ENCODE results near the gene DCAF4.
"Not testable (repeated sequence)": the region's sequence is repeated elsewhere in the genome, so short reads cannot be mapped to it uniquely, and the experiment has no call there.

The DCAF4 gene

GRCh38 chr14:72958548-72958947, 32.3 kb downstream of the DCAF4 start:
- no peak overlapping the region for H2AFZ ChIP-seq
- H3K27ac ChIP-seq, result no peak overlapping the region
- no peaks in the 10 kb centered on the region for H3K4me1 ChIP-seq
- H3K4me3 ChIP-seq (ENCODE audit: low read depth, low read length), result no peak overlapping the region
- H3K79me2 ChIP-seq, result no peaks in the 10 kb centered on the region
- H3K9me3 ChIP-seq (ENCODE audit: control insufficient read depth, low read length), result no peaks in the 10 kb centered on the region
- no peaks in the 10 kb centered on the region for H3K36me3 ChIP-seq (ENCODE audit: control insufficient read depth, insufficient read depth, low read length)
- no peak overlapping the region for H3K9ac ChIP-seq
- H3K4me2 ChIP-seq (ENCODE audit: low read length), result no peak overlapping the region
- TF ChIP-seq, protein P1, sequence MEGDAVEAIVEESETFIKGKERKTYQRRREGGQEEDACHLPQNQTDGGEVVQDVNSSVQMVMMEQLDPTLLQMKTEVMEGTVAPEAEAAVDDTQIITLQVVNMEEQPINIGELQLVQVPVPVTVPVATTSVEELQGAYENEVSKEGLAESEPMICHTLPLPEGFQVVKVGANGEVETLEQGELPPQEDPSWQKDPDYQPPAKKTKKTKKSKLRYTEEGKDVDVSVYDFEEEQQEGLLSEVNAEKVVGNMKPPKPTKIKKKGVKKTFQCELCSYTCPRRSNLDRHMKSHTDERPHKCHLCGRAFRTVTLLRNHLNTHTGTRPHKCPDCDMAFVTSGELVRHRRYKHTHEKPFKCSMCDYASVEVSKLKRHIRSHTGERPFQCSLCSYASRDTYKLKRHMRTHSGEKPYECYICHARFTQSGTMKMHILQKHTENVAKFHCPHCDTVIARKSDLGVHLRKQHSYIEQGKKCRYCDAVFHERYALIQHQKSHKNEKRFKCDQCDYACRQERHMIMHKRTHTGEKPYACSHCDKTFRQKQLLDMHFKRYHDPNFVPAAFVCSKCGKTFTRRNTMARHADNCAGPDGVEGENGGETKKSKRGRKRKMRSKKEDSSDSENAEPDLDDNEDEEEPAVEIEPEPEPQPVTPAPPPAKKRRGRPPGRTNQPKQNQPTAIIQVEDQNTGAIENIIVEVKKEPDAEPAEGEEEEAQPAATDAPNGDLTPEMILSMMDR (IDR thresholded peaks at IDR 0.05), result no peak
- no peaks in the 10 kb centered on the region for H3K27me3 ChIP-seq (ENCODE audit: control insufficient read depth, insufficient read depth, low read length)

DNA sequence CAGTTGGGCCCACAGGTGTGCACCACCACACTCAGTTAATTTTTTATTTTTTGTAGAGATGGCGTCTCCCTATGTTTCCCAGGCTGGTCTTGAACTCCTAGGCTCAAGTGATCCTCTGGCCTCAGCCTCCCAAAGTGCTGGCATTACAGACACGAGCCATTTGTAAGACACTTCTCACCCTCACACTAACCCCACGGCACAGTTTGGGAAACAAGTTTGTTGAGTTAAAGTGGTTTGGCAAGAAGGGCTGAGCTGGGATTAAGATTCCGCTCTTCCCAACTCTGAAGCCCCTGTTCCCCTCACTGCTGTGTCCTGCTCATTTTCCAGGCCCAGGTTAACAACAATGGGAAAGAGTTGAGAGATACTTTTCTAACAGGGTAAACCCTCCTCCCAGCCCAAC, 34.8 kb downstream of the DCAF4 start:
- not testable (repeated sequence) for H3K36me3 ChIP-seq (ENCODE audit: control insufficient read depth, insufficient read depth, low read length); H2AFZ ChIP-seq

DNA sequence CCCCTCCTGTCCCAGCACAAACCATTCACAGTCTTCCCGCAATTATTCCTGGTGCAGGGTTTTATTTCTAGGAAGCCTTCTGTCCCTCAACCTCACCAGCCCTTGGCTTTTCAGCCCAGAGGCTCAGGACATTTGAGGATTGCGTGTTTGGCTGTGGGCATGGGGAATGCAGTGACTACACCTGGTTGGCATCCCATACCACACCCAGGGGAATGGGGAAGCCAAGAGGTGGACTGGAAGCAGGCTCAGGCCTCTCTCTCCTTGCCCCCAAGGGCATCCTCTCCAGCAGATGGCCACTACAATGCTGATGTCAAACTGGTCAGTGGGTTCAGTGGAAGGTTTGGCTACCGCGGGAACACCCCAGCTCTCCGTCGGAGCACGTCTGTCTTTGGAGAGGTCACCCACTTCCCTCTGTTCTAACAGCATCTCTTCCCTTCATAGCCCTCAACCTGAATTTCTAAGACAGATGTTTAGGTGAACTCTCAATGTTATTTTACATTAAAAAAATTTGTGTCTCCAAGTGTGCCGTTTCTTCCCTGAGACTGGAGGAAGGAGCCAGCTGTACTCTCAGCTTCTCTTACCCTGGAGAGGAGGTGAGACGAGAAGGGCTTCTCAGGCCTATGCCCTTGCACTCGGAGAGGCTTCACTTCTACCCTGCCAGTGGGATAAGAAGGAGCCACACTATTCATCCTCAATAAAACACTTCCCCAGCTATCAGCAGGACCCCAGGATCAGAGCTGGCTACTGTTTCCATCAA, 35.5 kb downstream of the DCAF4 start:
- Histone ChIP-seq H3K36me3 (ENCODE audit: control insufficient read depth, insufficient read depth, low read length) (no peaks in the 10 kb centered on the region), H3K9me3 (ENCODE audit: control insufficient read depth, low read length) (no peaks in the 10 kb centered on the region), H3K27ac (no peak overlapping the region), H3K4me2 (ENCODE audit: low read length) (no peak overlapping the region), H3K4me3 (ENCODE audit: low read depth, low read length) (no peak overlapping the region), H3K9ac (no peak overlapping the region), H3K4me1 (no peaks in the 10 kb centered on the region), H2AFZ (no peak overlapping the region), H3K27me3 (ENCODE audit: control insufficient read depth, insufficient read depth, low read length) (no peaks in the 10 kb centered on the region), H3K79me2 (no peaks in the 10 kb centered on the region)
- TF ChIP-seq, protein P1 (IDR thresholded peaks at IDR 0.05), result no peak

More for the DNA sequence above, 34.8 kb downstream of the DCAF4 start:
- not testable (repeated sequence) for H3K27me3 ChIP-seq (ENCODE audit: control insufficient read depth, insufficient read depth, low read length); H3K4me1 ChIP-seq; H3K4me3 ChIP-seq (ENCODE audit: low read depth, low read length); H3K9me3 ChIP-seq (ENCODE audit: control insufficient read depth, low read length); H3K79me2 ChIP-seq; H3K27ac ChIP-seq; H3K9ac ChIP-seq; H3K4me2 ChIP-seq (ENCODE audit: low read length)

GRCh38 chr14:72962336-72962754, 36.1 kb downstream of the DCAF4 start:
- not testable (repeated sequence) for H3K4me1 ChIP-seq; H3K9me3 ChIP-seq (ENCODE audit: control insufficient read depth, low read length); H3K36me3 ChIP-seq (ENCODE audit: control insufficient read depth, insufficient read depth, low read length); H3K27me3 ChIP-seq (ENCODE audit: control insufficient read depth, insufficient read depth, low read length); H3K27ac ChIP-seq; H3K9ac ChIP-seq; H3K79me2 ChIP-seq; H2AFZ ChIP-seq; H3K4me3 ChIP-seq (ENCODE audit: low read depth, low read length); H3K4me2 ChIP-seq (ENCODE audit: low read length)

- TF ChIP-seq, protein P1 (IDR thresholded peaks at IDR 0.05), result no peak
- H2AFZ ChIP-seq, result no peak overlapping the region
- no peaks in the 10 kb centered on the region for H3K4me1 ChIP-seq
- H3K79me2 ChIP-seq, result no peaks in the 10 kb centered on the region
- no peaks in the 10 kb centered on the region for H3K36me3 ChIP-seq (ENCODE audit: control insufficient read depth, insufficient read depth, low read length)
- H3K27ac ChIP-seq, result no peak overlapping the region
- H3K4me3 ChIP-seq (ENCODE audit: low read depth, low read length), result no peak overlapping the region
- H3K9ac ChIP-seq, result no peak overlapping the region
- H3K9me3 ChIP-seq (ENCODE audit: control insufficient read depth, low read length), result no peaks in the 10 kb centered on the region
- no peak overlapping the region for H3K4me2 ChIP-seq (ENCODE audit: low read length)
- H3K27me3 ChIP-seq (ENCODE audit: control insufficient read depth, insufficient read depth, low read length), result no peaks in the 10 kb centered on the region
These were observed 36.6 kb downstream of the DCAF4 start for GRCh38 chr14:72962829-72963312.
